DND-41 (cell line): ENCODE results near the gene PLAC1.

Source experiments
- CTCF ChIP-seq: IDR thresholded peaks from 2 replicates; pipeline ENCODE4 v1.5.1; 2012; ENCODE audit warnings: borderline replicate concordance, low read length, moderate library complexity, mild to moderate bottlenecking; ENCODE audit not compliant: poor library complexity, severe bottlenecking; ENCODE audit errors: extremely low read depth
- EZH2 ChIP-seq: IDR thresholded peaks from 3 replicates; pipeline ENCODE4 v1.6.1; 2012; ENCODE audit warnings: borderline replicate concordance, low read depth, mild to moderate bottlenecking, moderate library complexity, low read length, inconsistent platforms; ENCODE audit not compliant: severe bottlenecking

DNA sequence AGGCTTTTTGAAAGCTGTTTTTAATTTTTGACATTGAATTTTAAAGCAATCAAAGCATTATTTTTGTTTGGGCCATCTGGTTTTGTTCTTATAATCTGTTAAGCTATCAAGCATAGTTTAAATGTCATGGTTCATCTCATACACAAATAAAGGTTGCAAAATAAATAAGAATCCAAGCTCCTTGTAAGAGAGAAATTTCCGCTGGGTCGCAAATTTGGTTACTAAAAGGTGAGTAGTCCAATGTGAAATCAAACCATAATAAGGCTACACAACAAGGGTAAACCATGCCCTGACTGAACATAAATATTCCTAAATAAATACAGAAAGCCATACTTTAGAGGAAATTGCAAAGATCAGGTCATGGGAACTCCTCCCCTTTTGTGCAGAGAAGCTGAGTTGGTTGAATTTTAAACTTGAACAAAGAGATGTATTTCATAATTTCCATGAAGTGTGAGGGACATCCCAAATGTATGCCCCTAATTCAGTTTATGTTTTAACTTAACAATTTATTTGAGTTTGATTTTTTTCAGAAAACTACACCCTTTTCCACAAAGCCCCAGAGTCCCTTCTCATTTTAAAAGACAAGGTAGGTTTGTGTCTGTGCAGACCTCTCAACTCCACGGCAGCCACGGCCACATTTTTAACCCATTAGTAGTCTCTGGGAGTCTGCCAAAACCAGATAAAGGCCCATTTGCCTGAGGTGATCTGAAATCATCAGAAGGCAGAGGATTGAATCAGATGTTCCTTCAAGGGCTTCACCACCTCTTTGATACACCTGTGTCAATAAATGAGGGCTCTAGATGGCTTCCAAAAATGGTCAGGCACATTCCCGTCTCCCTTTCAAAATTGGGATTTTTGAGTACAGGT is 85.2 kb downstream of the PLAC1 start:
- no peak for TF ChIP-seq CTCF
- no peak for TF ChIP-seq EZH2
